Stimulated activated CD8-positive, alpha-beta memory T cell treated with anti-CD3 and anti-CD28 coated beads, Interleukin-12 subunit alpha, Interleukin-12 subunit beta, amount 100 ng/mL, for 24 hours (primary cell): Measurements from ENCODE around the gene ZMYND15.
A peak's percentile ranks its signal among the peaks of the same experiment; 100 is the strongest.

Source experiments
- DNase-seq: peaks from one replicate; pipeline ENCODE4 v3.0.0-alpha.2; 2020; ENCODE audit errors: extremely low read depth

ZMYND15 gene

GRCh38 chr17:4786106-4786511 lies 46.5 kb downstream of the ZMYND15 start, which contains the start of gene VMO1:
Gene VMO1, minus strand, starts transcription at chr17:4786364. Its CDS starts 12 bp downstream, at chr17:4786352.
- DNase-seq: no peak

DNA sequence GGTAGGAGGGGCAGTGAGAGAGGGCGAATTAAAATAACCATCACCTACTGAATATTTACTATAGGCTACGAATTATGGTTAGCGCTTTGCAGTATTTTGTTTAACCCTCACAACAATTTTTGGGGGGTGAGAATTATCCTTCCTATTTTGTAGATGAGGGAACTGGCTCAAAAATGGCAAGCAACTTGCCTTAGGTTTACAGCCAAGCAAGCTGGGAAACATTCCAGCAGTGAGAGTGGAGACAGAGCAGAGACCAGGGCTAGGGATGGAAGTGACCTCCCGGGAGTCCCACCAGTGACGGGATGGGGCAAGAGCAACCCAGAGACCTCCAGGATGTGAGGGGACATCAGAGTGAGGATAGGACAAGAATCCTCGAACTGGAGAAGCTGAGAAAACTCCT lies 46.9 kb downstream of the ZMYND15 start:
- no peak for DNase-seq

GRCh38 chr17:4788159-4788806 lies 48.6 kb downstream of the ZMYND15 start:
- no peak for DNase-seq

GRCh38 chr17:4788807-4789700 lies 49.4 kb downstream of the ZMYND15 start, which contains the start of gene GLTPD2:
Gene GLTPD2, plus strand, starts transcription at chr17:4788964. Its CDS starts 48 bp downstream, at chr17:4789012.
- no peak for DNase-seq

DNA sequence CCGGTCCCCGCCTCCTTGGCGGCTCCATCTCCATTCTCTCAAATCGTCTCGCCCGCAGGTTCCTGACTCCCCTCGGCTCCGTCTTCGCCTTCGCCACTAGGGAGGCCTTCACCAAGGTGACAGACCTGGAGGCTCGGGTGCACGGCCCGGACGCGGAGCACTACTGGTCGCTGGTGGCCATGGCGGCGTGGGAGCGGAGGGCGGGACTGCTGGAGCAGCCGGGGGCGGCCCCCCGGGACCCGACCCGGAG lies 50.0 kb downstream of the ZMYND15 start:
- no peak for DNase-seq

- peak; percentile 52 for DNase-seq
Measured at GRCh38 chr17:4789951-4790704, 50.5 kb downstream of the ZMYND15 start.

GRCh38 chr17:4790705-4791088 lies 51.1 kb downstream of the ZMYND15 start:
- DNase-seq: no peak

DNA sequence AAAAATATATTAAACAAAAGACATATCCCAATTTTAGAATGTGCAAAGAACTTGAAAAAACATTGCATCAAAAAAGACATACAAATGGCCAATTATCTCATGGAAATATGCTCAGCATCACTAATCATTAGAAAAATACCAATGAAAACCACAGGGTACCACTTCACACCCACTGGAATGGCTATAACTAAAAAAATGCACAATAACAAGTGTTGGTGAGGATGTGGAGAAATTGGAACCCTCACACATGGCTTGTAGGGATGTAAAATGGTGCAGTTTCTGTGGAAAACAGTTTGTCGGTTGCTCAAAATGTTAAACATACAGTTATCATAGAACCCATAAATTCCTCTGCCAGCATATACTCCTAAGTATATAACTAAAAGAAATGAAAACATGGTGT lies 55.5 kb downstream of the ZMYND15 start:
- DNase-seq: no peak
